Smooth muscle cell (in vitro differentiated cells): ENCODE data around the gene PTPRM. TPM values are rescaled to one million over a fixed set of nuclear protein-coding genes. Genes with fewer than 3 reads are reported as not detected.

ENCODE experiments used
- DNase-seq: peaks from one replicate; lab custom pipeline; 2025; ENCODE audit not compliant: unreplicated experiment; lab: John Stamatoyannopoulos, UW
- H2AFZ ChIP-seq: fragments of 200-600 bp; sonication (generic); 2 replicates; pipeline ENCODE4 v1.6.0; 2016; ENCODE audit warnings: antibody characterized with exemption, low read depth, mild to moderate bottlenecking
- H3F3A ChIP-seq: fragments of 200-600 bp; sonication (generic); 2 replicates; pipeline ENCODE4 v1.6.0; 2017; ENCODE audit warnings: antibody characterized with exemption, low read depth
- H3K27ac ChIP-seq: fragments of 200-600 bp; sonication (generic); 2 replicates; pipeline ENCODE4 v1.5.1; 2016; ENCODE audit warnings: low read depth, mild to moderate bottlenecking
- H3K27me3 ChIP-seq: fragments of 200-600 bp; sonication (generic); 2 replicates; pipeline ENCODE4 v1.6.1; 2016; ENCODE audit warnings: low read depth, mild to moderate bottlenecking
- H3K36me3 ChIP-seq: fragments of 200-600 bp; sonication (generic); 2 replicates; pipeline ENCODE4 v1.5.1; 2016; ENCODE audit warnings: low read depth
- H3K4me1 ChIP-seq: fragments of 200-600 bp; sonication (generic); 2 replicates; pipeline ENCODE4 v1.5.1; 2016; ENCODE audit warnings: low read depth
- H3K4me2 ChIP-seq: fragments of 200-600 bp; sonication (generic); 2 replicates; pipeline ENCODE4 v1.6.0; 2016; ENCODE audit warnings: mild to moderate bottlenecking
- H3K4me3 ChIP-seq: fragments of 200-600 bp; sonication (generic); 2 replicates; pipeline ENCODE4 v1.5.1; 2016; ENCODE audit warnings: mild to moderate bottlenecking
- H3K79me2 ChIP-seq: fragments of 200-600 bp; sonication (generic); 2 replicates; pipeline ENCODE4 v1.6.0; 2016; ENCODE audit warnings: low read depth, mild to moderate bottlenecking
- H3K9ac ChIP-seq: fragments of 200-600 bp; sonication (generic); 2 replicates; pipeline ENCODE4 v1.6.0; 2016; ENCODE audit warnings: low read depth
- H3K9me3 ChIP-seq: fragments of 200-600 bp; sonication (generic); replicated peaks from 2 replicates; pipeline ENCODE4 v1.5.1; 2016; ENCODE audit warnings: low read depth
- H4K20me1 ChIP-seq: fragments of 200-600 bp; sonication (generic); 2 replicates; pipeline ENCODE4 v1.6.0; 2016; ENCODE audit warnings: low read depth
- whole genome bisulfite sequencing: methylation state at CpG from one replicate; pipeline ENCODE4 v1.1.7; 2016; ENCODE audit warnings: low lambda C conversion rate; 5-methylcytosine and 5-hydroxymethylcytosine counted together
- polyA plus RNA-seq: library from polyadenylated mRNA; unstranded; fragments of >200 nt; fragmentation: Nextera tagmentation; extraction: Ambion mirVana; gene quantifications from 2 replicates; pipeline ENCODE4 v1.2.1, GENCODE V29; 2016
- total RNA-seq: library from RNA; depleted of rRNA; stranded (reverse); fragments of >200 nt; gene quantifications from 2 replicates; pipeline ENCODE4 v1.2.3, GENCODE V29; 2014
- TF ChIP-seq, protein P1 (sequence below): fragments of 200-600 bp; sonication (generic); IDR thresholded peaks from 2 replicates; pipeline ENCODE4 v1.5.1; 2017; ENCODE audit warnings: borderline replicate concordance, mild to moderate bottlenecking, antibody characterized with exemption; ENCODE audit not compliant: insufficient read depth, poor library complexity, severe bottlenecking

PTPRM gene
- total and polyA plus RNA-seq, 2 experiments from 2014 or later, result 57.5 to 115 TPM

DNA sequence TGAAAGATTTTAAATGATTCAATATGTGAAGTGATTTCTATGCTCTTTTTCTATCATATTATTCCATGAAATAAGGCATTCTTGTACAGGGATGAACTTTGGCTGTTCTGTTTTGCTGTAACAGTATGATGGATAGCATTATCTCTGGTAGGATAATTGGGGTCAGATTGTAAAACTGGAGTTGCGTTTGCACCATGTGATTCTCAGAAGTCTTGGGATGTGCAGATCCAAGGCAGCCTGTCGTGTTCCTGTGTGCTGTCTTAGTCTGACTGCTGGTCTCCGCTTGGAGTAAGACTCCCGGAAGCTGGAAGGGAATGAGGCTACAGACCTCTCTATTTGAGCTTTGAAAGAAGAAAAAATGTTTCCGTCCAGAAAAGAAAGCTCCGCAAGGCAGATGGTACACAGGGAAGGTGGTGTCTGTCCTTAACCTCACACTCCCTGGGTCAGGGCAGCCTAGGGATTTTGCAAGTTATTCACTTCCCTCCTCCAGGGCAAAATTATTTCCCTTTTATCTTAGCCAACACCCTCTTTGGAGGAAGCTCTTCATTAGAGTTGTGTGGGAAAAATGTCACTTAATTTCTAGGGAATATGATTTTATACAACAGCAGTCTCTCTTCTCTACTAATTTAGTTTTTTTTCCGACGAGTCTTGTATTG is 250.6 kb downstream of the PTPRM start:
- DNase-seq, result no peak
- no peak overlapping the region for H3K27ac ChIP-seq

DNA sequence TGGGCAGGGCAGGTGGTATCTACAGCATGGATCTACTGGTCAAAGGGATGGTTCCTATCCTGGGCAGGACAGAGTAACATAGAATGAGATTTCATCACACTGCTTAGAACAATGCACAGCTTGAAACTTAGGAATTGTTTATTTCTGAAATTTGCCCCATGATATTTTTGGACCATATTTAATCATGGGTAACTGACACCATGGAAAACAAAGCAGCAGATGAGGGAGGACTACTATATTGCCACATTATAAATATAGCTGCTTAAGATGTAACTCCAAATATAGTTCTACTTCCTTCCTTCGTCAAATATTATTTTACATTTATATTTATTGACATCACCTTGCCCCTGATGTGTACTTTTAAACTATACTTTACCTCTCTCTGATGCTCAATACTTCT is 254.7 kb downstream of the PTPRM start:
- no peak overlapping the region for H3K9ac ChIP-seq
- H3K4me1 ChIP-seq, result peaks cover 9% of the 10 kb centered on the region
- H3K4me2 ChIP-seq, result no peak overlapping the region
- DNase-seq, result no peak
- H4K20me1 ChIP-seq, result peaks cover 70% of the 10 kb centered on the region
- no peaks in the 10 kb centered on the region for H3K36me3 ChIP-seq
- WGBS, result 100% methylated on average over 1 of the region's 1 CpG
- H3F3A ChIP-seq, result no peaks in the 10 kb centered on the region
- peaks cover 15% of the 10 kb centered on the region for H3K79me2 ChIP-seq
- no peaks in the 10 kb centered on the region for H3K9me3 ChIP-seq
- no peak overlapping the region for H2AFZ ChIP-seq
- no peak overlapping the region for H3K27ac ChIP-seq
- H3K4me3 ChIP-seq, result no peak overlapping the region
- TF ChIP-seq, protein P1, sequence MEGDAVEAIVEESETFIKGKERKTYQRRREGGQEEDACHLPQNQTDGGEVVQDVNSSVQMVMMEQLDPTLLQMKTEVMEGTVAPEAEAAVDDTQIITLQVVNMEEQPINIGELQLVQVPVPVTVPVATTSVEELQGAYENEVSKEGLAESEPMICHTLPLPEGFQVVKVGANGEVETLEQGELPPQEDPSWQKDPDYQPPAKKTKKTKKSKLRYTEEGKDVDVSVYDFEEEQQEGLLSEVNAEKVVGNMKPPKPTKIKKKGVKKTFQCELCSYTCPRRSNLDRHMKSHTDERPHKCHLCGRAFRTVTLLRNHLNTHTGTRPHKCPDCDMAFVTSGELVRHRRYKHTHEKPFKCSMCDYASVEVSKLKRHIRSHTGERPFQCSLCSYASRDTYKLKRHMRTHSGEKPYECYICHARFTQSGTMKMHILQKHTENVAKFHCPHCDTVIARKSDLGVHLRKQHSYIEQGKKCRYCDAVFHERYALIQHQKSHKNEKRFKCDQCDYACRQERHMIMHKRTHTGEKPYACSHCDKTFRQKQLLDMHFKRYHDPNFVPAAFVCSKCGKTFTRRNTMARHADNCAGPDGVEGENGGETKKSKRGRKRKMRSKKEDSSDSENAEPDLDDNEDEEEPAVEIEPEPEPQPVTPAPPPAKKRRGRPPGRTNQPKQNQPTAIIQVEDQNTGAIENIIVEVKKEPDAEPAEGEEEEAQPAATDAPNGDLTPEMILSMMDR, result no peak
- H3K27me3 ChIP-seq, result no peaks in the 10 kb centered on the region

More for the DNA sequence above, 250.6 kb downstream of the PTPRM start:
- no peak overlapping the region for H3K9ac ChIP-seq
- H3K4me3 ChIP-seq, result no peak overlapping the region
- H3K79me2 ChIP-seq, result peaks cover 35% of the 10 kb centered on the region
- no peaks in the 10 kb centered on the region for H3K9me3 ChIP-seq
- peaks cover 9% of the 10 kb centered on the region for H3K36me3 ChIP-seq
- no peak overlapping the region for H3K4me2 ChIP-seq
- H3K27me3 ChIP-seq, result no peaks in the 10 kb centered on the region
- no peak overlapping the region for H2AFZ ChIP-seq
- WGBS, result 58% methylated on average over 8 of the region's 8 CpGs
- H4K20me1 ChIP-seq, result peaks cover 38% of the 10 kb centered on the region
- TF ChIP-seq, protein P1, result no peak
- H3K4me1 ChIP-seq, result peaks cover 4% of the 10 kb centered on the region
- no peaks in the 10 kb centered on the region for H3F3A ChIP-seq

DNA sequence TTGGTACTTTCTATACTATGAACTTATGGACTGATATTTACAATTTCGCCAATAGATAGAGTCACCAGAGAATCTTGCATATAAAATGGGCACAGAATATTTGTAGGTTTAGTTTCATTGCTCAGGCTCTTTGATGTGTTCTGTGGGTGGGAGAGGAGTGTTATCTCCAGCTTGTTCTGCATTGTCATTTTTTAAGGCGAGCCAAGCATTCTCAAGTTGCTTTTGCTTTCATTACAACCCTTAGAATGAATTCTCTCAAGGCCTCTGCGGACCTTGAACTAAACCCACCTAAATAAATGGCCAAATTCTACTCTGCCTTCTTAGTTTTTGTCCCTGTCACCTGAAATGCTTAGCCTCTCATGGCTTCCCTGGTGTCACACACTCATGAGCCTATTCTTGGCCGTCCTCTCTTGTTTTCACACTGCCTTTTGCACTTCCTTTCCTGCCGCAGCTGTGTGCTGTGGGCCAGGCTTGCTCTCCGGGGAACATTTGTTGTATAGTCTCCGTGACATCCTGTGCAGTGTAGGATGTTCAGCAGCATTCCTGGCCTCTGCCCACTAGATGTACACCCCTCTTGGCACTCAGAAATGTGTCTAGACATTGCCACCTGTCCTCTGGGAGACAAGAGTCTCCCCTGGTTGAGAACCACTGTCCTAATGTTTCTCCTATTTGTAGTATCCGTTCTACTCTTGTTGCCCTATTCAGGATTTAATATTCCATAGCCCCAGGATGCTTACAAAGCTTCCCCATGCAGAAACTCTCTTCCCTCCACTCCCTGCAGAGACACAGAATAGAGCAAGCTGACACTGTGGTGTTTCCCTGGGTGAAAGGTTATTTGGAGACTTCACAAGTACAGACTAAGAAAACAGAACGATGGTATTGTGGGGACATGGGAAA is 255.6 kb downstream of the PTPRM start:
- Histone ChIP-seq H2AFZ (no peak overlapping the region), H3K4me1 (peaks cover 9% of the 10 kb centered on the region), H3K36me3 (no peaks in the 10 kb centered on the region), H4K20me1 (peaks cover 69% of the 10 kb centered on the region), H3K4me2 (no peak overlapping the region), H3K4me3 (no peak overlapping the region), H3K79me2 (peaks cover 10% of the 10 kb centered on the region), H3K27ac (no peak overlapping the region), H3K9me3 (no peaks in the 10 kb centered on the region), H3F3A (no peaks in the 10 kb centered on the region), H3K9ac (no peak overlapping the region), H3K27me3 (no peaks in the 10 kb centered on the region)
- whole genome bisulfite sequencing, result 79% methylated on average over 9 of the region's 9 CpGs
- no peak for DNase-seq
- TF ChIP-seq, protein P1, result no peak
